ENCODE results near the gene XPO1.

DNA sequence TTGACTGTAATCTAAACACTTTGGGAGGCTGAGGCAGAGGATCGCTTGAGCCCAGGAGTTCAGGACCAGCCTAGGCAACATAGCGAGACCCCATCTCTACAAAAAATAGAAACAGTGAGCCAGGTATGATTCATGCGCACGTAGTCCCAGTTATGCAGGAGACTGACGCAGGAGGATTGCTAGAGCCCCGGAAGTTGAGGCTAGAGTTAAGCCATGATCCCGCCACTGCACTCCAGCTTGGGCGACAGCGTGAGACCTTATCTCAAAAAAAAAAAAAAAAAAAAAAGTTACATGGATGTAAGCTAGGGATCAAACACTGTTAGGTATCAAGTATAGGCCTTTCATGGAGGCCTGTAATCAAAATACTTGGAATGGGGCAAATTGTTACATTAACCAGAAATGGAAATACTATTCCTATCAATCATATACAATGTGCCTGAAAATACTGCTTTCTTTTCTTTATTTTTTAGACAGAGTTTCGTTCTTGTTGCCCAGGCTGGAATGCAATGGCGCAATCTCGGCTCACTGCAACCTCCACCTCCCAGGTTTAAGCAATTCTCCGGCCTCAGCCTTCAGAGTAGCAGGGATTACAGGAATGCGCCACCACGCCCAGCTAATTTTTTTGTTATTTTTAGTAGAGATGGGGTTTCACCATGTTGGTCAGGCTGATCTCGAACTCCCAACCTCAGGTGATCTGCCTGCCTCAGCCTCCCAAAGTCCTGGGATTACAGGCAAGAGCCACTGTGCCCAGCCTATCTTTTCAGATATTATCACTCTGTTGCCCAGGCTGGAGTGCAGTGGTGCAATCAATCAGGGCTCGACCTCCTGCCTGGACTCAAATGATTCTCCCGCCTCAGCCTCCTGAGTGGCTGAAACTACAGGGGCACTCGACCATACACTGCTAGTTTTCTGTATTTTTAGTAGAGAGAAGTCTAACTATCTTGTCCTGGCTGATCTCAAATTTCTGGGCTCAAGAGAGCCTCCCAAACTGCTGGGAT lies 27.2 kb downstream of the XPO1 start:
- TF ChIP-seq, protein P1, sequence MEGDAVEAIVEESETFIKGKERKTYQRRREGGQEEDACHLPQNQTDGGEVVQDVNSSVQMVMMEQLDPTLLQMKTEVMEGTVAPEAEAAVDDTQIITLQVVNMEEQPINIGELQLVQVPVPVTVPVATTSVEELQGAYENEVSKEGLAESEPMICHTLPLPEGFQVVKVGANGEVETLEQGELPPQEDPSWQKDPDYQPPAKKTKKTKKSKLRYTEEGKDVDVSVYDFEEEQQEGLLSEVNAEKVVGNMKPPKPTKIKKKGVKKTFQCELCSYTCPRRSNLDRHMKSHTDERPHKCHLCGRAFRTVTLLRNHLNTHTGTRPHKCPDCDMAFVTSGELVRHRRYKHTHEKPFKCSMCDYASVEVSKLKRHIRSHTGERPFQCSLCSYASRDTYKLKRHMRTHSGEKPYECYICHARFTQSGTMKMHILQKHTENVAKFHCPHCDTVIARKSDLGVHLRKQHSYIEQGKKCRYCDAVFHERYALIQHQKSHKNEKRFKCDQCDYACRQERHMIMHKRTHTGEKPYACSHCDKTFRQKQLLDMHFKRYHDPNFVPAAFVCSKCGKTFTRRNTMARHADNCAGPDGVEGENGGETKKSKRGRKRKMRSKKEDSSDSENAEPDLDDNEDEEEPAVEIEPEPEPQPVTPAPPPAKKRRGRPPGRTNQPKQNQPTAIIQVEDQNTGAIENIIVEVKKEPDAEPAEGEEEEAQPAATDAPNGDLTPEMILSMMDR (conservative IDR thresholded peaks at IDR 0.05 in 1 of 2, IDR thresholded peaks at IDR 0.05 in 1 of 2; ENCODE audit: low read depth in 1 of 2, low read length in 2 of 2), result no peak
- no peak for TF ChIP-seq EZH2 (IDR thresholded peaks at IDR 0.05; ENCODE audit: low read length, missing control alignments)

Measured in fibroblast of lung (primary cell).